Stimulated activated CD4-positive, alpha-beta T cell treated with anti-CD3 and anti-CD28 coated beads, Interleukin-1b, Interleukin-23, amount 100 ng/mL, for 4 hours (primary cell): Measurements from ENCODE around the gene LRRC38.
"Not testable (repeated sequence)": the region's sequence is repeated elsewhere in the genome, so short reads cannot be mapped to it uniquely, and the experiment has no call there.

Experiments used
- DNase-seq, 2 donors: peaks; one replicate each; pipeline ENCODE4 v3.0.0-alpha.2; 2020; ENCODE audit warnings: low read depth in 2 of 2

The LRRC38 gene

GRCh38 chr1:13513895-13514546 lies at the start of gene LRRC38:
LRRC38 (minus strand) TSS chr1:13514003; CDS start chr1:13513593, 410 bp downstream.
- no peak for DNase-seq

- not testable (repeated sequence) for DNase-seq
Measured at GRCh38 chr1:13562981-13563380, 49.2 kb upstream of the LRRC38 start.

- no peak for DNase-seq
Measured at GRCh38 chr1:13560541-13560940, 46.7 kb upstream of the LRRC38 start.

- DNase-seq, result no peak
Measured at GRCh38 chr1:13556224-13556764, 42.5 kb upstream of the LRRC38 start.

GRCh38 chr1:13554798-13555197 lies 41.0 kb upstream of the LRRC38 start:
- DNase-seq, result no peak

- DNase-seq, result no peak
Measured at GRCh38 chr1:13550663-13551062, 36.9 kb upstream of the LRRC38 start.

- no peak for DNase-seq
Measured at GRCh38 chr1:13549521-13549920, 35.7 kb upstream of the LRRC38 start.

GRCh38 chr1:13549021-13549420 lies 35.2 kb upstream of the LRRC38 start:
- no peak for DNase-seq

- no peak for DNase-seq
Measured at GRCh38 chr1:13548281-13548680, 34.5 kb upstream of the LRRC38 start.

- no peak for DNase-seq
Measured at GRCh38 chr1:13546791-13547190, 33.0 kb upstream of the LRRC38 start.

- no peak for DNase-seq
Measured at GRCh38 chr1:13544221-13544556, 30.4 kb upstream of the LRRC38 start.

- DNase-seq, result no peak
Measured at GRCh38 chr1:13543451-13544220, 29.8 kb upstream of the LRRC38 start.

- DNase-seq, result no peak
Measured at GRCh38 chr1:13541435-13542215, 27.8 kb upstream of the LRRC38 start.

GRCh38 chr1:13540866-13541265 lies 27.1 kb upstream of the LRRC38 start:
- DNase-seq, result no peak

GRCh38 chr1:13539683-13540082 lies 25.9 kb upstream of the LRRC38 start:
- DNase-seq, result no peak

GRCh38 chr1:13538832-13539231 lies 25.0 kb upstream of the LRRC38 start:
- DNase-seq, result no peak

- DNase-seq, result no peak
Measured at GRCh38 chr1:13536571-13536970, 22.8 kb upstream of the LRRC38 start.

GRCh38 chr1:13535227-13535626 lies 21.4 kb upstream of the LRRC38 start:
- no peak for DNase-seq

- no peak for DNase-seq
Measured at GRCh38 chr1:13528320-13528719, 14.5 kb upstream of the LRRC38 start.

GRCh38 chr1:13523780-13524477 lies 10.1 kb upstream of the LRRC38 start:
- no peak for DNase-seq

- DNase-seq, result no peak
Measured at GRCh38 chr1:13520985-13521384, 7.2 kb upstream of the LRRC38 start.
